SJCRH30 (cell line): ENCODE results near the gene CARD19. TPM values are rescaled to one million over a fixed set of nuclear protein-coding genes. Genes with fewer than 3 reads are reported as not detected.

Source experiments
- DNase-seq, 2 experiments: peaks; one replicate each; pipeline ENCODE4 v3.0.0-alpha.2; 2015 to 2020
- H3K27ac ChIP-seq: fragments of 250-450 bp; sonication (Bioruptor Pico); 2 replicates; pipeline ENCODE4 v1.5.1; 2020; ENCODE audit warnings: mild to moderate bottlenecking, moderate library complexity
- H3K27me3 ChIP-seq: fragments of 250-450 bp; sonication (Bioruptor Pico); 2 replicates; pipeline ENCODE4 v1.5.1; 2020; ENCODE audit warnings: mild to moderate bottlenecking, moderate library complexity
- H3K36me3 ChIP-seq: fragments of 250-450 bp; sonication (Bioruptor Pico); 2 replicates; pipeline ENCODE4 v1.5.1; 2020; ENCODE audit warnings: mild to moderate bottlenecking, moderate library complexity
- H3K4me1 ChIP-seq: fragments of 250-450 bp; sonication (Bioruptor Pico); 2 replicates; pipeline ENCODE4 v1.5.1; 2020; ENCODE audit warnings: mild to moderate bottlenecking, moderate library complexity
- H3K4me3 ChIP-seq: fragments of 250-450 bp; sonication (Bioruptor Pico); 2 replicates; pipeline ENCODE4 v1.5.1; 2020; ENCODE audit warnings: mild to moderate bottlenecking, moderate library complexity
- H3K9me3 ChIP-seq: fragments of 250-450 bp; sonication (Bioruptor Pico); replicated peaks from 2 replicates; pipeline ENCODE4 v1.5.1; 2020; ENCODE audit warnings: mild to moderate bottlenecking, moderate library complexity
- total RNA-seq: library from RNA; depleted of rRNA; stranded (reverse); fragments of >200 nt; shearing (Covaris generic); gene quantifications from 2 replicates; pipeline ENCODE4 v1.2.3, GENCODE V29; 2014

Gene CARD19
- total RNA-seq, 1 experiment from 2014 or later: 36.9 TPM

GRCh38 chr9:93076792-93077128, 19.3 kb upstream of the CARD19 start:
- Histone ChIP-seq H3K9me3 (no peaks in the 10 kb centered on the region), H3K27me3 (no peaks in the 10 kb centered on the region), H3K36me3 (no peaks in the 10 kb centered on the region), H3K4me3 (no peak overlapping the region), H3K4me1 (peaks cover 4% of the 10 kb centered on the region; the same call in 1 of the 2 replicates), H3K27ac (no peak overlapping the region)
- no peak for DNase-seq

- no peaks in the 10 kb centered on the region for H3K9me3 ChIP-seq
- no peaks in the 10 kb centered on the region for H3K27me3 ChIP-seq
- no peak overlapping the region for H3K27ac ChIP-seq
- H3K4me1 ChIP-seq: peaks cover 4% of the 10 kb centered on the region; the same call in 1 of the 2 replicates
- H3K36me3 ChIP-seq: no peaks in the 10 kb centered on the region
- no peak overlapping the region for H3K4me3 ChIP-seq
- no peak for DNase-seq
These were observed 18.6 kb upstream of the CARD19 start for GRCh38 chr9:93077367-93077766.

- no peaks in the 10 kb centered on the region for H3K9me3 ChIP-seq
- no peaks in the 10 kb centered on the region for H3K4me1 ChIP-seq
- no peak overlapping the region for H3K4me3 ChIP-seq
- no peaks in the 10 kb centered on the region for H3K27me3 ChIP-seq
- no peaks in the 10 kb centered on the region for H3K36me3 ChIP-seq
- no peak overlapping the region for H3K27ac ChIP-seq
- DNase-seq: no peak
These were observed 18.2 kb upstream of the CARD19 start for GRCh38 chr9:93077811-93078210.

GRCh38 chr9:93079371-93079770, 16.6 kb upstream of the CARD19 start:
- Histone ChIP-seq H3K27me3 (no peaks in the 10 kb centered on the region), H3K36me3 (no peaks in the 10 kb centered on the region), H3K4me3 (no peak overlapping the region), H3K9me3 (no peaks in the 10 kb centered on the region), H3K4me1 (no peaks in the 10 kb centered on the region), H3K27ac (no peak overlapping the region)
- no peak for DNase-seq

- H3K4me1 ChIP-seq: no peaks in the 10 kb centered on the region
- H3K27ac ChIP-seq: no peak overlapping the region
- H3K27me3 ChIP-seq: no peaks in the 10 kb centered on the region
- DNase-seq: peak in 1 of 2 experiments; percentile 1
- H3K36me3 ChIP-seq: no peaks in the 10 kb centered on the region
- H3K9me3 ChIP-seq: no peaks in the 10 kb centered on the region
- H3K4me3 ChIP-seq: no peak overlapping the region
These were observed 15.6 kb upstream of the CARD19 start for GRCh38 chr9:93080406-93080805.

- no peak overlapping the region for H3K4me3 ChIP-seq
- H3K4me1 ChIP-seq: no peaks in the 10 kb centered on the region
- no peaks in the 10 kb centered on the region for H3K36me3 ChIP-seq
- H3K27me3 ChIP-seq: no peaks in the 10 kb centered on the region
- no peaks in the 10 kb centered on the region for H3K9me3 ChIP-seq
- H3K27ac ChIP-seq: no peak overlapping the region
- DNase-seq: peak in 1 of 2 experiments; percentile 2
These were observed 14.9 kb upstream of the CARD19 start for GRCh38 chr9:93081081-93081529.

GRCh38 chr9:93081931-93082330, 14.1 kb upstream of the CARD19 start:
- Histone ChIP-seq H3K36me3 (no peaks in the 10 kb centered on the region), H3K27ac (no peak overlapping the region), H3K4me3 (no peak overlapping the region), H3K27me3 (no peaks in the 10 kb centered on the region), H3K4me1 (no peaks in the 10 kb centered on the region), H3K9me3 (no peaks in the 10 kb centered on the region)
- DNase-seq: no peak

GRCh38 chr9:93082841-93083411, 13.1 kb upstream of the CARD19 start:
- H3K4me3 ChIP-seq: no peak overlapping the region

GRCh38 chr9:93083592-93084470, 12.2 kb upstream of the CARD19 start:
- H3K4me3 ChIP-seq: no peak overlapping the region
- H3K27ac ChIP-seq: no peak overlapping the region
- DNase-seq: no peak

More at GRCh38 chr9:93082841-93083411, 13.1 kb upstream of the CARD19 start:
- H3K4me1 ChIP-seq: no peaks in the 10 kb centered on the region
- H3K36me3 ChIP-seq: no peaks in the 10 kb centered on the region
- no peaks in the 10 kb centered on the region for H3K9me3 ChIP-seq
- H3K27me3 ChIP-seq: no peaks in the 10 kb centered on the region
- DNase-seq: peak in 1 of 2 experiments; percentile 30
- no peak overlapping the region for H3K27ac ChIP-seq

GRCh38 chr9:93084471-93084881, 11.5 kb upstream of the CARD19 start:
- Histone ChIP-seq H3K4me3 (no peak overlapping the region), H3K27me3 (no peaks in the 10 kb centered on the region), H3K27ac (no peak overlapping the region), H3K9me3 (no peaks in the 10 kb centered on the region), H3K36me3 (no peaks in the 10 kb centered on the region), H3K4me1 (no peaks in the 10 kb centered on the region)
- no peak for DNase-seq

More at GRCh38 chr9:93083592-93084470, 12.2 kb upstream of the CARD19 start:
- Histone ChIP-seq H3K9me3 (no peaks in the 10 kb centered on the region), H3K27me3 (no peaks in the 10 kb centered on the region), H3K36me3 (no peaks in the 10 kb centered on the region), H3K4me1 (no peaks in the 10 kb centered on the region)

GRCh38 chr9:93085676-93086075, 10.3 kb upstream of the CARD19 start:
- no peaks in the 10 kb centered on the region for H3K27me3 ChIP-seq
- DNase-seq: no peak
- H3K27ac ChIP-seq: no peak overlapping the region
- no peaks in the 10 kb centered on the region for H3K36me3 ChIP-seq
- H3K4me3 ChIP-seq: no peak overlapping the region
- H3K9me3 ChIP-seq: no peaks in the 10 kb centered on the region
- no peaks in the 10 kb centered on the region for H3K4me1 ChIP-seq

GRCh38 chr9:93086447-93087224, 9.4 kb upstream of the CARD19 start:
- H3K27ac ChIP-seq: no peak overlapping the region
- no peaks in the 10 kb centered on the region for H3K27me3 ChIP-seq
- no peaks in the 10 kb centered on the region for H3K4me1 ChIP-seq
- H3K36me3 ChIP-seq: no peaks in the 10 kb centered on the region
- H3K9me3 ChIP-seq: no peaks in the 10 kb centered on the region
- H3K4me3 ChIP-seq: no peak overlapping the region
- DNase-seq: no peak

- Histone ChIP-seq H3K9me3 (no peaks in the 10 kb centered on the region), H3K27me3 (no peaks in the 10 kb centered on the region), H3K4me3 (no peak overlapping the region), H3K4me1 (no peaks in the 10 kb centered on the region), H3K27ac (no peak overlapping the region), H3K36me3 (no peaks in the 10 kb centered on the region)
- no peak for DNase-seq
These were observed 7.9 kb upstream of the CARD19 start for GRCh38 chr9:93087971-93088655.

- no peak overlapping the region for H3K27ac ChIP-seq
- no peak overlapping the region for H3K4me3 ChIP-seq
- H3K36me3 ChIP-seq: no peaks in the 10 kb centered on the region
- no peak for DNase-seq
- H3K4me1 ChIP-seq: no peaks in the 10 kb centered on the region
- no peaks in the 10 kb centered on the region for H3K27me3 ChIP-seq
- H3K9me3 ChIP-seq: no peaks in the 10 kb centered on the region
These were observed 7.4 kb upstream of the CARD19 start for GRCh38 chr9:93088656-93089015.
